CD4-positive, alpha-beta T cell (primary cell): ENCODE results near the gene CAPS. TPM values are rescaled to one million over a fixed set of nuclear protein-coding genes. Genes with fewer than 3 reads are reported as not detected.
"Not testable (repeated sequence)": the region's sequence is repeated elsewhere in the genome, so short reads cannot be mapped to it uniquely, and the experiment has no call there.

Experiments used
- ATAC-seq: fragments of 200-7000 bp; cut with Tn5 transposase; one replicate; pipeline ENCODE4 v1.10.0; 2022; ENCODE audit warnings: mild to moderate bottlenecking; ENCODE audit not compliant: poor library complexity
- CTCF ChIA-PET: fragments of 350-600 bp; sonication (Branson Sonifier 250); formaldehyde crosslinking; loops from one replicate; lab custom pipeline; 2021; ENCODE audit warnings: antibody characterized with exemption, inconsistent platforms; lab: Charles Lee
- POLR2A ChIA-PET: fragments of 350-600 bp; sonication (Branson Sonifier 250); formaldehyde crosslinking; loops from one replicate; lab custom pipeline; 2021; ENCODE audit warnings: antibody characterized with exemption, inconsistent platforms; lab: Charles Lee
- DNase-seq, 14 experiments: peaks; one replicate each; pipeline ENCODE4 v3.0.0-alpha.2; 2013 to 2020; ENCODE audit warnings: mixed read lengths in 2 of 14
- H3K27ac ChIP-seq, 2 donors: one replicate each; pipeline versions ENCODE4 v1.5.1 to v1.7.0; 2013; ENCODE audit warnings: low read length in 2 of 2, low read depth in 1 of 2, mild to moderate bottlenecking in 1 of 2
- H3K27me3 ChIP-seq, 2 experiments: 1 replicate in 1 of 2; 2 replicates in 1 of 2; pipeline versions ENCODE4 v1.6.1 to v1.7.0; 2013; ENCODE audit warnings: low read length in 2 of 2, control low read depth in 1 of 2, mild to moderate bottlenecking in 1 of 2, moderate library complexity in 1 of 2; ENCODE audit not compliant: insufficient read depth in 2 of 2, control insufficient read depth in 1 of 2
- H3K36me3 ChIP-seq: one replicate; pipeline ENCODE4 v1.6.1; 2013; ENCODE audit warnings: low read length, control low read depth; ENCODE audit not compliant: insufficient read depth
- H3K4me1 ChIP-seq: one replicate; pipeline ENCODE4 v1.6.1; 2013; ENCODE audit warnings: low read length, control low read depth; ENCODE audit not compliant: insufficient read depth
- H3K4me3 ChIP-seq: one replicate; pipeline ENCODE4 v1.5.1; 2013; ENCODE audit warnings: mild to moderate bottlenecking, low read length, moderate library complexity
- H3K9me3 ChIP-seq, 2 experiments: 1 replicate in 1 of 2; 2 replicates in 1 of 2; pipeline versions ENCODE4 v1.6.1 to v1.7.0; 2013; ENCODE audit warnings: low read length in 2 of 2, mild to moderate bottlenecking in 2 of 2, control low read depth in 1 of 2, moderate library complexity in 1 of 2; ENCODE audit not compliant: control insufficient read depth in 1 of 2, insufficient read depth in 1 of 2
- H3K27ac Mint-ChIP-seq: one replicate; pipeline ENCODE4 v1.8.0; 2020; ENCODE audit warnings: mixed read lengths
- H3K27me3 Mint-ChIP-seq: one replicate; pipeline ENCODE4 v1.8.0; 2021; ENCODE audit warnings: mixed read lengths
- H3K36me3 Mint-ChIP-seq: one replicate; pipeline ENCODE4 v1.8.0; 2021; ENCODE audit warnings: low read depth, mixed read lengths
- H3K4me1 Mint-ChIP-seq: one replicate; pipeline ENCODE4 v1.8.0; 2021; ENCODE audit warnings: low read depth, mixed read lengths
- H3K4me3 Mint-ChIP-seq: one replicate; pipeline ENCODE4 v1.8.0; 2020; ENCODE audit warnings: mild to moderate bottlenecking, mixed read lengths
- H3K9me3 Mint-ChIP-seq: one replicate; pipeline ENCODE4 v1.8.0; 2020; ENCODE audit warnings: mixed read lengths
- intact Hi-C, 2 experiments: fragments of 100-400 bp; cut with DNase I in 1 of 2; cut with micrococcal nuclease in 1 of 2; formaldehyde crosslinking; loops; one replicate each; pipeline versions ENCODE4 v1.15.1 to v1.9.0; 2023 to 2025; cut with DNase I, micrococcal nuclease
- total RNA-seq, 174 experiments: library from RNA in 2 of 174; stranded (reverse) in 2 of 174; gene quantifications; one replicate each; pipeline ENCODE4 v1.2.3 and lab custom pipeline; 2021 to 2026
- TF ChIP-seq, protein P1 (sequence below): fragments of 200-600 bp; IDR thresholded peaks from one replicate; pipeline ENCODE4 v1.8.0; 2022; ENCODE audit warnings: antibody characterized with exemption, mild to moderate bottlenecking

The CAPS gene
- total RNA-seq, 2 experiments from 2014 or later: 43.2 to 44.2 TPM

DNA sequence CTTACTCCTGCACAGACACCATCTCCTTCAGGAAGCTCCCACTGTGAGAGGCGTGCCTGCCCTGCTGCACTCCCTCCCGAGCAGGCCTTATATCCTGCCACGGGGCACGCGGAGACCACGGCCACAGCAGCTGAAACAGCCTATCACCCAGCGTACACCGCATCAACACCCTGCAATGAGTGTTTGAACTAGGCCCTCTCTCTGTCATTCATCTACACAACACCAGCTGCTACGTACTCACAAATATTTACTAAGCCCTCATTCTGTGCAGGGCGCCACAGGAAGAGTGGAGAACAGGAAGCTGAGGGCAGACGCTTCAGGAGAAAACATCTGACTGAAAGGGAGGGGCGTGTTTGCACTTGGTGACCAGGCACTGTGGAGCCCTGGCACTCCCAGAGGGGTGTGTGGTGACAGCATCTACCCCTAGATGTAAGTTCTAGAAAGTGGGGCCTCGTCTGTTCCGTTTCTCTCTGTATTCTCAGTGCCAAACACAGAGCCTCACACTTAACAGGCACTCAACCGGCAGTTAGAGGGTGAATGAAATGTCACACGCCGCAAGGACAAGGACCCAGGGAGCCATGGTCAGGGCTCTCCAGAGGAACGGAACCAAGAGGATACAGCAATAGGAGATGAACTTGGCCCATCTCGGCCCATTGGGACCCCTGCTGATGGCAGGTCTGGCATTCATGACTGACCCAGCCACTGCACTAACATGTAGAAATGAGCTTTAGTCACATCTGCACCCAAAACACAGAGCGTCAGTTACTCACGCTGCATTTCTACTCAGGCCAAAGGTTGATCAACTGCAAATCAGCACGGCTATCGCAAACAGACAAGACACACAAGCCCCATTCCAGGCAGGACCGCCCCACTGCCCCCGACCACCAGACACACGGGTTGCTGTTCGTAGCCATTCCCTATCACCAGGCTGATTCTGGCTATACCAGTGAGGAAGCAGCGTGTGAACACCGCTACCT, 48.2 kb downstream of the CAPS start:
- DNase-seq (peak; percentile 60 to 93 (median 79)), ATAC-seq (peak; percentile 93)
- no peaks in the 10 kb centered on the region for H3K9me3 ChIP-seq
- ChIA-PET CTCF (interaction anchor here (0.7 to 2.0 kb wide), 10 partner anchors 8 to 158 kb away, joined by 3 to 19 read pairs (median 6); partner anchors contain the start of genes NDUFA11, RANBP3 and VMAC), POLR2A (interaction anchor here (0.6 to 3.7 kb wide), 22 partner anchors 8 to 1667 kb away, joined by 3 to 93 read pairs (median 4); partner anchors contain the start of genes CATSPERD, DENND1C, KHSRP and LONP1)
- intact Hi-C loops: loop anchor here (1.0 to 5.0 kb wide), 5 partner anchors 9 to 58 kb away; partner anchors contain the start of gene VMAC (in 1 of the 2)
- peaks cover 19% of the 10 kb centered on the region for H3K36me3 ChIP-seq
- H3K27ac Mint-ChIP-seq: peak overlapping the region; percentile 98
- H3K4me3 ChIP-seq: peak overlapping the region; percentile 41
- TF ChIP-seq, protein P1, sequence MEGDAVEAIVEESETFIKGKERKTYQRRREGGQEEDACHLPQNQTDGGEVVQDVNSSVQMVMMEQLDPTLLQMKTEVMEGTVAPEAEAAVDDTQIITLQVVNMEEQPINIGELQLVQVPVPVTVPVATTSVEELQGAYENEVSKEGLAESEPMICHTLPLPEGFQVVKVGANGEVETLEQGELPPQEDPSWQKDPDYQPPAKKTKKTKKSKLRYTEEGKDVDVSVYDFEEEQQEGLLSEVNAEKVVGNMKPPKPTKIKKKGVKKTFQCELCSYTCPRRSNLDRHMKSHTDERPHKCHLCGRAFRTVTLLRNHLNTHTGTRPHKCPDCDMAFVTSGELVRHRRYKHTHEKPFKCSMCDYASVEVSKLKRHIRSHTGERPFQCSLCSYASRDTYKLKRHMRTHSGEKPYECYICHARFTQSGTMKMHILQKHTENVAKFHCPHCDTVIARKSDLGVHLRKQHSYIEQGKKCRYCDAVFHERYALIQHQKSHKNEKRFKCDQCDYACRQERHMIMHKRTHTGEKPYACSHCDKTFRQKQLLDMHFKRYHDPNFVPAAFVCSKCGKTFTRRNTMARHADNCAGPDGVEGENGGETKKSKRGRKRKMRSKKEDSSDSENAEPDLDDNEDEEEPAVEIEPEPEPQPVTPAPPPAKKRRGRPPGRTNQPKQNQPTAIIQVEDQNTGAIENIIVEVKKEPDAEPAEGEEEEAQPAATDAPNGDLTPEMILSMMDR: no peak
- H3K27ac ChIP-seq: peak overlapping the region; percentile 86 to 91
- no peaks in the 10 kb centered on the region for H3K27me3 ChIP-seq
- H3K27me3 Mint-ChIP-seq: no peaks in the 10 kb centered on the region
- H3K36me3 Mint-ChIP-seq: peaks cover 36% of the 10 kb centered on the region
- peaks cover 94% of the 10 kb centered on the region for H3K4me1 ChIP-seq
- peaks cover 97% of the 10 kb centered on the region for H3K4me1 Mint-ChIP-seq
- H3K4me3 Mint-ChIP-seq: peak overlapping the region; percentile 81
- H3K9me3 Mint-ChIP-seq: no peaks in the 10 kb centered on the region

DNA sequence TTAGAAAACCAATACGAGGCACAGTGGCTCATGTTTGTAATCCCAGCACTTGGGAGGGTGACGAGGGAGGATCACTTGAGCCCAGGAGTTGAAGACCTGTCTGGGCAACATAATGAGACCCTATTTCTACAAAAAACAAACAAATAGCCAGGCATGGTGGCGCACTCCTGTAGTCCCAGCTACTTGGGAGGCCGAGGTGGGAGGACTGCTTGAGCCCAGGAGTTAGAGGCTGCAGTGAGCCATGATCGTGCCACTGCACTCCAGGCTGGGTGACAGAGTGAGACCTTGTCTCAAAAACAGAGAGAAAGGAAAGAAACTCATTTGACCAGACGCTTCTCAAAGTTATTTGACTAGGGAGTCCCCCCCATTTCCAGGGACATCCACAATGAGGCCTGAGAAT, 49.2 kb downstream of the CAPS start:
- H3K27me3 Mint-ChIP-seq, H3K4me3 ChIP-seq, H3K4me3 Mint-ChIP-seq, ATAC-seq, H3K27me3 ChIP-seq, H3K9me3 ChIP-seq, H3K9me3 Mint-ChIP-seq, DNase-seq: not testable (repeated sequence)
- H3K27ac Mint-ChIP-seq: peak overlapping the region; percentile 98
- peak overlapping the region; percentile 86 to 91 for H3K27ac ChIP-seq
- peaks cover 97% of the 10 kb centered on the region for H3K4me1 Mint-ChIP-seq
- CTCF ChIA-PET: interaction anchor here (1.0 to 1.4 kb wide), 2 partner anchors 13 to 17 kb away, joined by 3 to 4 read pairs; no protein-coding TSS in a partner anchor
- intact Hi-C loops: loop anchor here (2.0 to 5.0 kb wide), 2 partner anchors 14 to 56 kb away; no protein-coding TSS in a partner anchor
- POLR2A ChIA-PET: interaction anchor here (1.8 kb wide), 1 partner anchor 59 kb away, joined by 6 read pairs; no protein-coding TSS in a partner anchor
- peaks cover 15% of the 10 kb centered on the region for H3K36me3 ChIP-seq
- peaks cover 33% of the 10 kb centered on the region for H3K36me3 Mint-ChIP-seq
- H3K4me1 ChIP-seq: peaks cover 96% of the 10 kb centered on the region

DNA sequence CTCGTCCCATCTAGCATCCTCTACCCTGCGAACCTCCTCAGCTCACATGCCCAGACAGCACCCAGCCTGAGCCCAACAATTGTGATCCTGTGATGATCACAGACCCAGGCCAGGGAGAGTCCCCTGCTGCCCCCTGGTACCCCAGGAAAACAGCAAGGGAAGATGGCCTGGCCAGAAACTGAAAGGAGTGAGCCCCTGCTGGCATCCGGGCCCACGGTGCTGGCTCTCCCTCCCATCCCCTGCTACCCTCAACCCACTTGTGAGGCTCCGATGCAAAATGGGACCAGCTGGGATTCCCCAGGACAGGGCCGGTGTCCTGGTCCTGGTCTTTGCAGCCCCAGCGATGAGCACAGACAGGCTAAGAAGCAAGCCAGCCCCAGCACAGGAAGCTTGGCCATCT, 49.8 kb downstream of the CAPS start:
- Histone ChIP-seq H3K36me3 (peaks cover 12% of the 10 kb centered on the region), H3K4me3 (no peak overlapping the region), H3K27ac (peak overlapping the region; percentile 86 to 91), H3K27me3 (no peaks in the 10 kb centered on the region), H3K9me3 (no peaks in the 10 kb centered on the region), H3K4me1 (peaks cover 96% of the 10 kb centered on the region)
- DNase-seq (no peak), ATAC-seq (no peak)
- TF ChIP-seq, protein P1: no peak
- intact Hi-C loops: loop anchor here (2.0 to 5.0 kb wide), 2 partner anchors 15 to 57 kb away; no protein-coding TSS in a partner anchor
- CTCF ChIA-PET: no interaction called here
- POLR2A ChIA-PET: no interaction called here
- peaks cover 33% of the 10 kb centered on the region for H3K36me3 Mint-ChIP-seq
- no peak overlapping the region for H3K4me3 Mint-ChIP-seq
- no peaks in the 10 kb centered on the region for H3K9me3 Mint-ChIP-seq
- H3K27ac Mint-ChIP-seq: peak overlapping the region; percentile 98
- peaks cover 97% of the 10 kb centered on the region for H3K4me1 Mint-ChIP-seq
- H3K27me3 Mint-ChIP-seq: no peaks in the 10 kb centered on the region
